GM21786 (cell line): ENCODE results near the gene SWSAP1.
"Not testable (repeated sequence)": the region's sequence is repeated elsewhere in the genome, so short reads cannot be mapped to it uniquely, and the experiment has no call there.

ENCODE experiments used
- ATAC-seq: cut with Tn5 transposase; IDR thresholded peaks from one replicate; pipeline ENCODE4 v1.9.1; 2021; ENCODE audit not compliant: unreplicated experiment

Gene SWSAP1, protein sequence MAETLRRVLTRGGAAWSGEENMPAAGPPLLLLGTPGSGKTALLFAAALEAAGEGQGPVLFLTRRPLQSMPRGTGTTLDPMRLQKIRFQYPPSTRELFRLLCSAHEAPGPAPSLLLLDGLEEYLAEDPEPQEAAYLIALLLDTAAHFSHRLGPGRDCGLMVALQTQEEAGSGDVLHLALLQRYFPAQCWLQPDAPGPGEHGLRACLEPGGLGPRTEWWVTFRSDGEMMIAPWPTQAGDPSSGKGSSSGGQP

GRCh38 chr19:11374433-11375142 is at the start of gene SWSAP1:
TSS of gene SWSAP1 (plus strand) at chr19:11374666. CDS start at chr19:11374681, 15 bp downstream.
- ATAC-seq: peak; percentile 91

GRCh38 chr19:11324748-11325389 is 49.6 kb upstream of the SWSAP1 start:
- no peak for ATAC-seq

DNA sequence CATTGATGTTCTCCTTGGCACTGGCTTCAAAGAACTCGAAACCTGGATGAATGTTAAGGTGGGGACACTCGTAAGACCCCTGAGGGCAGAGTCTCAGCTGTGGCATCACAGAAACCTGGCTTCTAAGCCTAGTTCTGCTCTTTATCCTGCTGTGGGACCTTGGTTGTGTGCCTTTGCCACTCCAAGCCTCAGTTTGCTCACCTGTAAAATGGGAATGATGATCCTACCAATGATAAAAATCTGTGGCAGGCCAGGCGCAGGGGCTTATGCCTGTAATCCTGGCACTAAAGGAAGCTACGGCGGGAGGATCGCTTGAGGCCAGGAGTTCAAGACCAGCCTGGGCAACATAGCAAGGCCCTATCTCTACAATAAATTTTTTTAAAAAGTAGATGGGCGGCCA is 48.9 kb upstream of the SWSAP1 start:
- no peak for ATAC-seq

DNA sequence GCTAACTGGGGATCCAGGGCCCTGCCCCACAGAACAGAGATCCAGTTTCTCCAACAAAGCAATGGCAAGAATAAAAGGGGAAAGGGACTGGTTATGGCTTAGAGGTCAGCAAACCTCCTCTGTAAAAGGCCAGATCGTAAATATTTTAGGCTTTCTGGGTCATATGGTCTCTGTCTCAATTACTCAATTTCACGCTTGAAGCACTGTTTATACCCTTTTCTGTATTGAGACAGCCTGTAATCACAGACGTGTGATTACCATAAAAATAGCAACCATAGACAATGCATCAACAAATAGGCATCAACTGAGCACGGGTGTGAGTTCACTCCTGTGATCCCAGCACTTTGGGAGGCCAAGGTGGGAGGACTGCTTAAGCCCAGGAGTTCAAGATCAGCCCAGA is 44.3 kb upstream of the SWSAP1 start:
- ATAC-seq: no peak

- no peak for ATAC-seq
Observed at GRCh38 chr19:11331502-11331901, 43.0 kb upstream of the SWSAP1 start.

DNA sequence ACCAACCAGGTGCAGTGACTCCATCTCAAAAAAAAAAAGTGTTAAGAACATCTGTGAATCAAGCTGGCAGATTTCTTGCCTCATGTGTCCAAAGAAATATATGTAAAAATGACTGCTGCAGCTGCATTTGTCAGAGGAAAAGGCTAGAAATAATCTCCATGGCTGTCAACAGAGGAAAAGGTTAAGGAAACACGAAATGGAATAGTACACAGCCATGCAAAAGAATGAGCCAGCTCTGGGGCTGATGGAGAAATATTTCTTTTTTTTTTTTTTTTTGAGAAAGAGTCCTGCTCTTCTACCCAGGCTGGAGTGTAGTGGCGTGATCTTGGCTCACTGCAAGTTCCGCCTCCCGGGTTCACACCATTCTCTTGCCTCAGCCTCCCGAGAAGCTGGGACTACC is 41.6 kb upstream of the SWSAP1 start:
- ATAC-seq: no peak

GRCh38 chr19:11333838-11334237 is 40.6 kb upstream of the SWSAP1 start:
- not testable (repeated sequence) for ATAC-seq

DNA sequence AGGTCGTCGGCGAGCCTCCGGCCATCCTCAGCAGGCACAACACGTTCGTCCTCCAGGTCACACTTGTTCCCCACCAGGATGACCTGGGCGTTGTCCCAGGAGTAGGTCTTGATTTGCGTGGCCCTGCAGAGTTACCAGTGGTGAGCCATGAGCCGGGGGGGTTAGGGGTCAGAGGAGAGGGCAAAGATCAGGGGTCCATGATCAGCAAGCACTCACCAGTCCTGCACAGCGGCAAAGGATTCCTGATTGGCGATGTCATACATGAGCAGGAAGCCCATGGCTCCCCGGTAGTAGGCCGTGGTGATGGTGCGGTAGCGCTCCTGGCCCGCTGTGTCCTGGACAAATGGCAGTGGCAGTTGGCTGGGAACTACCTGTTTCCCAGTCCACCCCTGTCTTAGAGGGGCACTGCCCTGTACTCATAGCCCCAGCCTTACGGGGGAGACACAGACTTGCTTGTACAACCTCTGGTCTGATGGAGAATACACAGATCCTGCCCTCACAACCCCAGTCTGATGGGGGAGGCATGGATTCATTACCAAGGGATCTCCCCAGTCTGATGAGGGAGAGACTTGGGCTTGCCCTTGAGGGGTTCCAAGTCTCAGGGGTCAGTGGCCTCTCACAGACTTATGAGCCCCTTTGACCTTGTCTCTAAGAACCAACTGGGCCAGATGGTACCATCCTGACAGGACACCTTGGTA is 38.9 kb upstream of the SWSAP1 start:
- ATAC-seq: no peak

GRCh38 chr19:11337080-11337479 is 37.4 kb upstream of the SWSAP1 start:
- no peak for ATAC-seq

DNA sequence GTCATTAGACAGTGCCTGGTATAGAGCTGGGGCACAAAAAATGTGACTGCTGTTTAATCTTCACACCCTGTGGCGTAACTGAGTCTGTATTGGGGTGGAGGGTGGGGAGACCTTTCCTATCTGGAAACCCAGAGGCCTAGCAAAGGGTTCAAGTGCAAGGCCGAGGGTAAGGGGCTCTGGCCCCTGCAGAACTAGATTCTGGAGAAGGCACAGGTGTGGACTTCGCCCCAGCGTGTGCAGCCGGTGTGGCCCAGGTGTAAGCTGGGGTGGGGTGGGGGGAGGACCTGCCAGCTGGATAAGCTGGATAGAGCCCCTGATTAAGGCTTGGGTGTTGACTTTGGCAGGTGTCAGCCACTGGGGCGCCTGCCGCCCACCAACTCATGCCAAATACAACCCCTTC is 36.3 kb upstream of the SWSAP1 start:
- ATAC-seq: no peak

DNA sequence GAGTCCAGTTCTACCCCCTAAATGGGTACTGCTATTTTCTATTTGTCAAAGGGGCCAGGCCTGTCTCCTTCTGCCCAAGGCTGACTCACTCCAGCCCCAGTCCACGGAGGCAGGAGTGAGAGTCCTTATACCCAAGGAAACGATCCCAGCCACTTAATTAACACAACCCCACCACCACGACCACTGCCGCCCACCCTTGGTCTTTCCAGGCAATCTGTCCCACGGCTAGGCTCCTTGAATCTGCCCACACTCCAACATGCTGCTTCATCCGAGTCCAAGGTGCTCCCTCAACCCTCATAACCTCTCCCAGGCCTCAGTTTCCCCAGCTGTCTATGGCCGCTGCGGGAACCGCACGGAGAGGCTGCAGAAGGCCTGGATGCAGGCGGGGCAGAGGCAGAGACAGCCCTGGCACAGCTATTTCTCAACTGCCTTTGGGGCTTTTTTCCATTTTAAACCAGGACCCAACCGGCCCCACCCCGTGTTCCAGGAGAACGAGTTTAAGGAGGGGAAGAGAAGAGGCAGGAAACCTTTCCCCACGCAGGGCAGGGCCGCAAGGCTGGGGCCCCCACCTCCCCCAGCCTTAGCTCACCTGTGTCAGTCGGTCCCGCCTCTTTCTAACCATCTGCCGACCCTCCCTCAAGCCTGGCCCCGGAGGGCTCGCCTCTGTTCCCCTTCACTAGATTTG is 35.8 kb upstream of the SWSAP1 start:
- ATAC-seq: no peak

GRCh38 chr19:11339254-11340098 is 35.0 kb upstream of the SWSAP1 start, which contains the start of gene RAB3D:
TSS of gene RAB3D (minus strand) at chr19:11339657. CDS start at chr19:11337399, 2,258 bp downstream.
- ATAC-seq: no peak

- ATAC-seq: not testable (repeated sequence)
Observed at GRCh38 chr19:11340099-11340467, 34.4 kb upstream of the SWSAP1 start.

DNA sequence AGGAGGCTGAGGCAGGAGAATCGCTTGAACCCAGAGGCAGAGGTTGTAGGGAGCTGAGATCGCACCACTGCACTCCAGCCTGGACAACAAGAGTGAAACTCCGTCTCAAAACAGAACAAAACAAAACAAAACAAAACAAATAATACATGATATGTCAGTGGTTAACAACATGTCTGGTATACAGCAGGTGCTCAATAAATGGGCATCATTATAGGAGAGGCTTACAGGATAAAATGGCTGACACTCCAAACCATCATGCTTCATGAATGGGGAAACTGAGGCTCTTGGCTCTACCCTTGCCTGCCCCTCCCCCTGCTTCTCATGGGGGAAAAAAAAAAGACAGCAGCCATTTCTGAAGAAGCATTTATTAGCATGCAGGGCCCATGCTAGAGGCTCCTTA is 32.0 kb upstream of the SWSAP1 start:
- no peak for ATAC-seq

- no peak for ATAC-seq
Observed at GRCh38 chr19:11345122-11345803, 29.2 kb upstream of the SWSAP1 start.

- peak; percentile 82 for ATAC-seq
Observed at GRCh38 chr19:11346104-11346940, 28.1 kb upstream of the SWSAP1 start, which contains the start of the genes CCDC159 and TMEM205. TSS of gene CCDC159 (plus strand) at chr19:11346519. CDS start at chr19:11346607, 88 bp downstream. TSS of gene TMEM205 (minus strand) at chr19:11346268. CDS start at chr19:11345619, 649 bp downstream.

DNA sequence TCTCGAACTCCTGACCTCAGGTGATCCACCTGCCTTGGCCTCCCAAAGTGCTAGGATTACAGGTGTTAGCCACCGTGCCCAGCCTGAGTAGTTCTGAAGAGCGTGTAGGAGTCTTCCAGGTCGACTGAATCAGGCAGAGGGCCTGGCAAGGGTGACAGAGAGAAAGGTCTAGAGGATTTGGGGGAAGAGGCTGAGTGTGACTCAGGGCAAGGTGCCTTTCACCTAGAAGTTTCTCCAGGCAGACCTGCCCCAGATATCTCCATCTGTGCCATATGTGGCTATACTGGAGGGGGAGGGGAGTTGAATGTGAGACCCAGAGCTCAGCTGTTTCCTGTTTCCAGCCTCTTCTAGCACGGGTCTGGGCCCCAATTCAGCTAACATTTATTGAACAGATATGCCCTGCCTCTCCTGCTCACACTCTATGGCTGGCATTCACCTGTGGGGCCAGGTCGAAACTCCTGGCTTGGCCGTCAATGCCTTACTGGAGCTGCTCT is 26.9 kb upstream of the SWSAP1 start:
- no peak for ATAC-seq

DNA sequence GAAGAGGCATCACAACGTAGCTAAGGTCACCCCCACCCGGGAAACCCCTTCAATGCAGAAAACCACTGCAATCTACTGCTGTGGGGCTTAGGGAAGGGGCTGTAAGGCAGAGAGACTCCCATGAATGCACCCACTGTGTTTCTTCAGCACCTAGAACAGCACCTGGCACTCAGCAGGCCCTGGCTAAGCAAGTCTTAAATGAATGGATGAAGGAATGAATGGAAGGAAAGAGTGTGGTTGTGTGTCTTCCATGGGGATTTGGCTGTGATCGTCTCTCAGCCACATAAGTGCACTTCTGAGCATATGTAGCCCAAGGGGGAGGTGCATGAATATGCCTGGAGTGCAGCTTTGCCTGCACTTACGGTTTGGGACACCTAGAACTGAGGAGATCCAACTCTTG is 25.3 kb upstream of the SWSAP1 start:
- ATAC-seq: no peak
